HCT116 (cell line): ENCODE data around the gene SLC9B2. TPM values are rescaled to one million over a fixed set of nuclear protein-coding genes. Genes with fewer than 3 reads are reported as not detected.

ENCODE experiments used
- ATAC-seq: fragments of 200-7000 bp; cut with Tn5 transposase; 2 replicates; pipeline ENCODE4 v1.9.1; 2020; ENCODE audit warnings: mild to moderate bottlenecking, moderate library complexity
- BruUV-seq: library from RNA; stranded (reverse); fragments of 400-500 nt; replicated peaks from 2 replicates; lab custom pipeline; 2021; lab: Mats Ljungman, UMichigan
- CTCF ChIA-PET: fragments of 300-600 bp; sonication (Branson Sonifier 250); formaldehyde crosslinking; loops from one replicate; lab custom pipeline; 2021; ENCODE audit warnings: antibody characterized with exemption; lab: Charles Lee
- POLR2A ChIA-PET: fragments of 300-600, 350-600 bp; sonication (Branson Sonifier 250); formaldehyde crosslinking; loops from one replicate; lab custom pipeline; 2021; ENCODE audit warnings: antibody characterized with exemption; lab: Charles Lee
- RAD21 ChIA-PET, 2 experiments: fragments of 300-600 bp; sonication (Branson Sonifier 250); formaldehyde crosslinking; loops; one replicate each; lab custom pipeline; 2023; ENCODE audit warnings: low total read pairs in 2 of 2; ENCODE audit not compliant: uncharacterized antibody in 2 of 2, unreplicated experiment in 2 of 2, low non-redundant PET in 1 of 2; lab: Charles Lee
- DNase-seq: peaks from one replicate; pipeline ENCODE4 v3.0.0-alpha.2; 2010; ENCODE audit warnings: low read depth, low spot score
- H2AFZ ChIP-seq: fragments of 200-600 bp; shearing (Covaris generic), sonication (generic); 2 replicates; pipeline ENCODE4 v1.6.1; 2017; ENCODE audit warnings: low read depth, mixed run types, mixed read lengths, antibody characterized with exemption, low read length; ENCODE audit not compliant: poor library complexity, severe bottlenecking
- H3K27ac ChIP-seq: 2 replicates; pipeline ENCODE4 v1.5.1; 2012; ENCODE audit warnings: low read depth, low read length
- H3K27me3 ChIP-seq: fragments of 200-600 bp; sonication (generic); 2 replicates; pipeline ENCODE4 v1.6.1; 2016; ENCODE audit warnings: mixed run types, low read length, mixed read lengths; ENCODE audit not compliant: insufficient read depth
- H3K36me3 ChIP-seq, 2 experiments: fragments of 200-500 bp in 1 of 2; fragments of 200-600 bp in 1 of 2; sonication (Bioruptor generic) in 1 of 2; sonication (generic) in 1 of 2; 2 replicates each; pipeline versions ENCODE4 v1.5.1 to v1.6.1; 2014 to 2016; ENCODE audit warnings: low read length in 2 of 2, inconsistent platforms in 1 of 2, mixed read lengths in 1 of 2, mixed run types in 1 of 2; ENCODE audit not compliant: insufficient read depth in 2 of 2, control insufficient read depth in 1 of 2
- H3K4me1 ChIP-seq, 2 experiments: fragments of 200-600 bp in 1 of 2; sonication (generic) in 1 of 2; 2 replicates each; pipeline versions ENCODE4 v1.5.1 to v1.6.1; 2012 to 2017; ENCODE audit warnings: low read length in 2 of 2, inconsistent platforms in 1 of 2, mild to moderate bottlenecking in 1 of 2, mixed read lengths in 1 of 2, mixed run types in 1 of 2, moderate library complexity in 1 of 2; ENCODE audit not compliant: insufficient read depth in 2 of 2, control insufficient read depth in 1 of 2
- H3K4me2 ChIP-seq: fragments of 200-600 bp; sonication (generic); 2 replicates; pipeline ENCODE4 v1.6.1; 2017; ENCODE audit warnings: mixed run types, low read length, mixed read lengths
- H3K4me3 ChIP-seq, 2 experiments: fragments of 200-600 bp in 1 of 2; sonication (generic) in 1 of 2; replicated peaks in 1 of 2; 2 replicates each; pipeline ENCODE4 v1.5.1; 2011 to 2016; ENCODE audit warnings: low read length in 2 of 2, control low read depth in 1 of 2, low read depth in 1 of 2, mild to moderate bottlenecking in 1 of 2, mixed read lengths in 1 of 2, mixed run types in 1 of 2
- H3K79me2 ChIP-seq: fragments of 200-600 bp; sonication (generic); 2 replicates; pipeline ENCODE4 v1.6.1; 2017; ENCODE audit warnings: mild to moderate bottlenecking, mixed run types, low read length, moderate library complexity, mixed read lengths; ENCODE audit not compliant: insufficient read depth
- H3K9ac ChIP-seq: fragments of 200-600 bp; sonication (generic); 2 replicates; pipeline ENCODE4 v1.6.1; 2016; ENCODE audit warnings: low read length, mixed read lengths
- H3K9me2 ChIP-seq: fragments of 200-600 bp; sonication (generic), shearing (Covaris generic); 2 replicates; pipeline ENCODE4 v1.6.1; 2017; ENCODE audit warnings: mixed run types, mild to moderate bottlenecking, moderate library complexity; ENCODE audit not compliant: insufficient read depth
- H3K9me3 ChIP-seq, 2 experiments: fragments of 200-500 bp in 1 of 2; fragments of 200-600 bp in 1 of 2; sonication (Bioruptor generic) in 1 of 2; sonication (generic) in 1 of 2; 2 replicates each; pipeline ENCODE4 v1.6.1; 2014 to 2017; ENCODE audit warnings: low read length in 2 of 2, mixed read lengths in 2 of 2, inconsistent platforms in 1 of 2, low read depth in 1 of 2, mild to moderate bottlenecking in 1 of 2, mixed run types in 1 of 2, moderate library complexity in 1 of 2; ENCODE audit not compliant: control insufficient read depth in 1 of 2, insufficient read depth in 1 of 2
- H4K20me1 ChIP-seq: fragments of 200-600 bp; sonication (generic), shearing (Covaris generic); 2 replicates; pipeline ENCODE4 v1.6.1; 2017; ENCODE audit warnings: mixed run types, mild to moderate bottlenecking, moderate library complexity; ENCODE audit not compliant: insufficient read depth
- CBX3 ChIP-seq: IDR thresholded peaks from 2 replicates; pipeline ENCODE4 v1.6.1; 2012; ENCODE audit warnings: low read depth
- CTCF ChIP-seq, 3 experiments: fragments of 200-600 bp in 1 of 3; sonication (generic) in 1 of 3; IDR thresholded peaks in 2 of 3; conservative IDR thresholded peaks in 1 of 3; 2 replicates each; pipeline ENCODE4 v1.5.1; 2012 to 2017; ENCODE audit warnings: low read depth in 2 of 3, low read length in 2 of 3, antibody characterized with exemption in 1 of 3, borderline replicate concordance in 1 of 3, control low read depth in 1 of 3, mild to moderate bottlenecking in 1 of 3, mixed read lengths in 1 of 3, mixed run types in 1 of 3, moderate library complexity in 1 of 3; ENCODE audit not compliant: insufficient read depth in 1 of 3
- EZH2 ChIP-seq: fragments of 200-600 bp; sonication (generic); IDR thresholded peaks from 2 replicates; pipeline ENCODE4 v1.6.1; 2017; ENCODE audit warnings: antibody characterized with exemption, mixed run types
- EZH2phosphoT487 ChIP-seq: fragments of 200-600 bp; IDR thresholded peaks from 2 replicates; pipeline ENCODE4 v1.6.1; 2018; ENCODE audit warnings: antibody characterized with exemption, borderline replicate concordance
- FOSL1 ChIP-seq: IDR thresholded peaks from 2 replicates; pipeline ENCODE4 v1.6.1; 2012; ENCODE audit warnings: low read depth
- POLR2A ChIP-seq: IDR thresholded peaks from 2 replicates; pipeline ENCODE4 v1.7.0; 2011; ENCODE audit warnings: borderline replicate concordance; ENCODE audit not compliant: insufficient read depth, insufficient read length; ENCODE audit errors: extremely low read depth
- POLR2AphosphoS5 ChIP-seq: IDR thresholded peaks from 2 replicates; pipeline ENCODE4 v1.6.1; 2011; ENCODE audit warnings: mild to moderate bottlenecking, low read depth, low read length, moderate library complexity
- RAD21 ChIP-seq: IDR thresholded peaks from 2 replicates; pipeline ENCODE4 v1.6.1; 2012; ENCODE audit warnings: low read depth, mild to moderate bottlenecking
- SIN3A ChIP-seq: IDR thresholded peaks from 2 replicates; pipeline ENCODE4 v1.6.1; 2012; ENCODE audit warnings: low read depth
- SP1 ChIP-seq: IDR thresholded peaks from 2 replicates; pipeline ENCODE4 v1.6.1; 2012; ENCODE audit warnings: low read depth
- SRF ChIP-seq: IDR thresholded peaks from 2 replicates; pipeline ENCODE4 v1.6.1; 2012; ENCODE audit warnings: low read depth
- YY1 ChIP-seq: IDR thresholded peaks from 2 replicates; pipeline ENCODE4 v1.6.1; 2011; ENCODE audit warnings: low read length, low read depth, moderate library complexity, mild to moderate bottlenecking; ENCODE audit not compliant: insufficient replicate concordance; ENCODE audit errors: extremely low read depth
- ZBTB33 ChIP-seq: IDR thresholded peaks from 2 replicates; pipeline ENCODE4 v1.6.1; 2011; ENCODE audit warnings: mild to moderate bottlenecking, low read length, moderate library complexity; ENCODE audit not compliant: insufficient replicate concordance; ENCODE audit errors: extremely low read depth
- ZNF274 ChIP-seq: fragments of 200-500 bp; sonication (Bioruptor generic); IDR thresholded peaks from 2 replicates; pipeline ENCODE4 v1.6.1; 2014; ENCODE audit warnings: mild to moderate bottlenecking, low read depth, low read length, inconsistent platforms
- intact Hi-C: fragments of 100-400 bp; cut with micrococcal nuclease; formaldehyde crosslinking; loops from 2 replicates; pipeline ENCODE4 v1.10.0; 2022
- total RNA-seq: library from RNA; stranded (reverse); gene quantifications from one replicate; pipeline ENCODE4 v1.2.1, GENCODE V29; 2021; ENCODE audit not compliant: unreplicated experiment

Gene SLC9B2
- total RNA-seq, 1 experiment from 2014 or later, result 18.3 TPM

- ChIA-PET POLR2A (no interaction called here), RAD21 (no interaction called here)
- no peak overlapping the region for H2AFZ ChIP-seq
- no peaks in the 10 kb centered on the region for H4K20me1 ChIP-seq
- no peaks in the 10 kb centered on the region for H3K79me2 ChIP-seq
- ATAC-seq (no peak), DNase-seq (no peak)
- no peak overlapping the region for H3K4me2 ChIP-seq
- intact Hi-C loops, result loop anchor here (10.0 kb wide), 1 partner anchor 829 kb away; no protein-coding TSS in a partner anchor
- no TSS peak for BruUV-seq
- H3K27me3 ChIP-seq, result no peaks in the 10 kb centered on the region
- H3K9ac ChIP-seq, result no peak overlapping the region
- TF ChIP-seq CTCF (IDR thresholded peaks at IDR 0.05 in 2 of 3, conservative IDR thresholded peaks at IDR 0.05 in 1 of 3; ENCODE audit: borderline replicate concordance in 1 of 3, insufficient read depth in 1 of 3, low read depth in 2 of 3, low read length in 2 of 3) (no peak), CBX3 (no peak)
- TF ChIP-seq, all 23 proteins: peak for 0
- no peak overlapping the region for H3K27ac ChIP-seq
- CTCF ChIA-PET, result no interaction called here
- no peaks in the 10 kb centered on the region for H3K4me1 ChIP-seq
- no peaks in the 10 kb centered on the region for H3K9me2 ChIP-seq
- H3K36me3 ChIP-seq, result peaks cover 17 to 23% of the 10 kb centered on the region in 2 experiments
- no peak overlapping the region for H3K4me3 ChIP-seq
- no peaks in the 10 kb centered on the region for H3K9me3 ChIP-seq
Observed at GRCh38 chr4:103105558-103106356, 29.2 kb upstream of the SLC9B2 start.

GRCh38 chr4:103104886-103105285, 28.3 kb upstream of the SLC9B2 start:
- Histone ChIP-seq H3K79me2 (no peaks in the 10 kb centered on the region), H3K9me3 (no peaks in the 10 kb centered on the region), H3K36me3 (peaks cover 15 to 22% of the 10 kb centered on the region in 2 experiments), H3K4me3 (no peak overlapping the region), H3K9me2 (no peaks in the 10 kb centered on the region), H3K4me2 (no peak overlapping the region), H4K20me1 (no peaks in the 10 kb centered on the region), H3K4me1 (0 out of 4 replicates have a peak, but pooled peaks cover 0 to 2% of the 10 kb centered on the region in 2 experiments), H3K27ac (no peak overlapping the region), H3K27me3 (no peaks in the 10 kb centered on the region), H2AFZ (no peak overlapping the region), H3K9ac (no peak overlapping the region)
- POLR2A ChIA-PET, result no interaction called here
- intact Hi-C loops, result loop anchor here (10.0 kb wide), 1 partner anchor 830 kb away; no protein-coding TSS in a partner anchor
- ATAC-seq, result no peak
- no peak for DNase-seq
- CTCF ChIA-PET, result no interaction called here
- RAD21 ChIA-PET, result no interaction called here
- no TSS peak for BruUV-seq
- TF ChIP-seq EZH2phosphoT487, result no peak
- no peak for TF ChIP-seq ZBTB33
- TF ChIP-seq FOSL1, result no peak
- TF ChIP-seq EZH2, result no peak
- no peak for TF ChIP-seq YY1
- TF ChIP-seq POLR2A, result no peak
- no peak for TF ChIP-seq CBX3
- no peak for TF ChIP-seq SRF
- no peak for TF ChIP-seq POLR2AphosphoS5
- no peak for TF ChIP-seq SIN3A
- TF ChIP-seq RAD21, result no peak
- TF ChIP-seq SP1, result no peak
- no peak for TF ChIP-seq ZNF274
